ENCODE results near the gene LCN15.

LCN15 gene

DNA sequence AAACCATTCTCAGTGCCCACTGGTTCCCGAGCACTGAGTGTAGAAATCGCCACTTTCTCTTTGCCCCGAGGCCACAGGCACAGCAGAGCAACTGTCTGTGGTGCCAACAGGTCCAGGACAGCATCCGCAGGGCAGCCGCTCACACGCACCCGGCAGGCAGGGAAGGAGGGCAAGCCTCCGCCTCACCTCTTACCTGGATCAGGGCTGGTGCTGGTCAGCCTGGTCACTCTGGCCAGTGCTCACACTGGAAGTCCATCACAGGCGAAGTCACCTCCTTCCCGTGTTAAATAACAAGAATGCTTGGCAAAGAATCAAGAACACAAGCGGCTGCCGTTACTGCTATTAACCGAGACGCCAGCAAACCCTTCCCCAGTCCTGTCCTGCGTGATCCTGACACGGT lies 38.2 kb downstream of the LCN15 start:
- peaks cover 0 to 59% of the 10 kb centered on the region in 2 experiments; a peak in 2 of 3 replicates for H3K36me3 ChIP-seq (ENCODE audit: control insufficient read depth in 2 of 2, insufficient read depth in 1 of 2, low read length in 2 of 2)
- H3K4me1 ChIP-seq (ENCODE audit: control insufficient read depth, insufficient read depth, low read length) = no peaks in the 10 kb centered on the region; the same call in 1 of the 2 replicates
- peak overlapping the region; percentile 71 for H3K27ac ChIP-seq (ENCODE audit: extremely low read depth, low read depth, low read length)
- peak; percentile 83 for TF ChIP-seq SCRT2 (tag by site-specific recombination; IDR thresholded peaks at IDR 0.05)
- 0 out of 2 replicates have a peak, but pooled peaks have one; percentile 13 for TF ChIP-seq PRDM1 (tag by site-specific recombination; IDR thresholded peaks at IDR 0.05)
- TF ChIP-seq ZNF366 (tag by site-specific recombination; conservative IDR thresholded peaks at IDR 0.05) = no peak
- TF ChIP-seq SCRT1 (tag by site-specific recombination; IDR thresholded peaks at IDR 0.05; ENCODE audit: borderline replicate concordance) = peak; percentile 28; the same call in 1 of the 2 replicates
- TF ChIP-seq, protein P1, sequence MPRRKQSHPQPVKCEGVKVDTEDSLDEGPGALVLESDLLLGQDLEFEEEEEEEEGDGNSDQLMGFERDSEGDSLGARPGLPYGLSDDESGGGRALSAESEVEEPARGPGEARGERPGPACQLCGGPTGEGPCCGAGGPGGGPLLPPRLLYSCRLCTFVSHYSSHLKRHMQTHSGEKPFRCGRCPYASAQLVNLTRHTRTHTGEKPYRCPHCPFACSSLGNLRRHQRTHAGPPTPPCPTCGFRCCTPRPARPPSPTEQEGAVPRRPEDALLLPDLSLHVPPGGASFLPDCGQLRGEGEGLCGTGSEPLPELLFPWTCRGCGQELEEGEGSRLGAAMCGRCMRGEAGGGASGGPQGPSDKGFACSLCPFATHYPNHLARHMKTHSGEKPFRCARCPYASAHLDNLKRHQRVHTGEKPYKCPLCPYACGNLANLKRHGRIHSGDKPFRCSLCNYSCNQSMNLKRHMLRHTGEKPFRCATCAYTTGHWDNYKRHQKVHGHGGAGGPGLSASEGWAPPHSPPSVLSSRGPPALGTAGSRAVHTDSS (tag by site-specific recombination; IDR thresholded peaks at IDR 0.05) = no peak
- no peak for TF ChIP-seq ZNF184 (tag by site-specific recombination; IDR thresholded peaks at IDR 0.05)
- TF ChIP-seq KLF16 (tag by site-specific recombination; IDR thresholded peaks at IDR 0.05) = no peak
- TF ChIP-seq ZNF140 (tag by site-specific recombination; IDR thresholded peaks at IDR 0.05) = no peak
- TF ChIP-seq ZNF600 (tag by site-specific recombination; IDR thresholded peaks at IDR 0.05) = peak; percentile 80
- TF ChIP-seq ZNF629 (tag by site-specific recombination; IDR thresholded peaks at IDR 0.05) = no peak
- TF ChIP-seq WT1 (tag by site-specific recombination; IDR thresholded peaks at IDR 0.05) = no peak
- no peak for TF ChIP-seq ZNF548 (tag by site-specific recombination; IDR thresholded peaks at IDR 0.05)
- no peaks in the 10 kb centered on the region for H3K9me3 ChIP-seq (ENCODE audit: control insufficient read depth, insufficient read depth, low read depth, low read length)
- ChIA-PET CTCF (interaction anchor here (0.9 to 1.3 kb wide), 3 partner anchors 10 to 41 kb away, joined by 3 to 5 read pairs (median 5); no protein-coding TSS in a partner anchor), POLR2A (interaction anchor here (1.0 to 4.0 kb wide), 6 partner anchors 9 to 344 kb away, joined by 3 to 79 read pairs (median 9); partner anchors contain the start of genes DIPK1B and SAPCD2)
- no peak overlapping the region; the same call in 1 of the 2 replicates for H3K4me3 ChIP-seq (ENCODE audit: low read depth, low read length)

DNA sequence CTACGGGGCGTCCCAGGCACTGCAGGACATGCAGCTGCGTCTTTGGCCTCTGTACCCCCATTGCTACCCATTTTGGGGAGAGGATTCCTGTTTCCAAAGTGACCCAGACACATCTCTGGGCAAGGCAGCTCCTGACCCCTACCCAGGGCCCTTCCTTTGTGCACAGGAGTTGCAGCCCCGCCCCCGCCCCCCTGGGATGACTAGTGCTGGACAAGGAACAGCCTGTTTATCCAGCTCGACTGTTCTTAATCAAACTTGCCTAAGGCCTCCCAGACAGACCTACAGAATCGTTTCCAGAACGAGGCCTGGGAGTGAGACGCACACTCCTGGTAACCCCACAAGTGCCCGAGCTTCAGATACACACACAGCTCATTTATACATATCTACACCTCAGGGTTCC lies 38.7 kb downstream of the LCN15 start:
- H3K27ac ChIP-seq (ENCODE audit: extremely low read depth, low read depth, low read length) = peak overlapping the region; percentile 71
- no peak overlapping the region for H3K4me3 ChIP-seq (ENCODE audit: low read depth, low read length)
- no peaks in the 10 kb centered on the region; the same call in 1 of the 2 replicates for H3K4me1 ChIP-seq (ENCODE audit: control insufficient read depth, insufficient read depth, low read length)
- peaks cover 0 to 64% of the 10 kb centered on the region in 2 experiments; a peak in 2 of 3 replicates for H3K36me3 ChIP-seq (ENCODE audit: control insufficient read depth in 2 of 2, insufficient read depth in 1 of 2, low read length in 2 of 2)
- no peaks in the 10 kb centered on the region for H3K9me3 ChIP-seq (ENCODE audit: control insufficient read depth, insufficient read depth, low read depth, low read length)
- POLR2A ChIA-PET = interaction anchor here (0.8 to 1.5 kb wide), 4 partner anchors 9 to 345 kb away, joined by 3 to 11 read pairs (median 8); partner anchors contain the start of gene SAPCD2
- CTCF ChIA-PET = interaction anchor here (0.6 to 0.9 kb wide), 5 partner anchors 10 to 338 kb away, joined by 3 to 5 read pairs (median 3); no protein-coding TSS in a partner anchor
- no peak for TF ChIP-seq SCRT1 (tag by site-specific recombination; IDR thresholded peaks at IDR 0.05; ENCODE audit: borderline replicate concordance)
- TF ChIP-seq ZNF555 (tag by site-specific recombination; conservative IDR thresholded peaks at IDR 0.05) = no peak
- TF ChIP-seq, protein P2, sequence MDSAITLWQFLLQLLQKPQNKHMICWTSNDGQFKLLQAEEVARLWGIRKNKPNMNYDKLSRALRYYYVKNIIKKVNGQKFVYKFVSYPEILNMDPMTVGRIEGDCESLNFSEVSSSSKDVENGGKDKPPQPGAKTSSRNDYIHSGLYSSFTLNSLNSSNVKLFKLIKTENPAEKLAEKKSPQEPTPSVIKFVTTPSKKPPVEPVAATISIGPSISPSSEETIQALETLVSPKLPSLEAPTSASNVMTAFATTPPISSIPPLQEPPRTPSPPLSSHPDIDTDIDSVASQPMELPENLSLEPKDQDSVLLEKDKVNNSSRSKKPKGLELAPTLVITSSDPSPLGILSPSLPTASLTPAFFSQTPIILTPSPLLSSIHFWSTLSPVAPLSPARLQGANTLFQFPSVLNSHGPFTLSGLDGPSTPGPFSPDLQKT (IDR thresholded peaks at IDR 0.05; ENCODE audit: borderline replicate concordance, low read depth, low read length) = no peak
- no peak for TF ChIP-seq REPIN1 (tag by site-specific recombination; IDR thresholded peaks at IDR 0.05; ENCODE audit: low read depth)
- TF ChIP-seq, protein P3, sequence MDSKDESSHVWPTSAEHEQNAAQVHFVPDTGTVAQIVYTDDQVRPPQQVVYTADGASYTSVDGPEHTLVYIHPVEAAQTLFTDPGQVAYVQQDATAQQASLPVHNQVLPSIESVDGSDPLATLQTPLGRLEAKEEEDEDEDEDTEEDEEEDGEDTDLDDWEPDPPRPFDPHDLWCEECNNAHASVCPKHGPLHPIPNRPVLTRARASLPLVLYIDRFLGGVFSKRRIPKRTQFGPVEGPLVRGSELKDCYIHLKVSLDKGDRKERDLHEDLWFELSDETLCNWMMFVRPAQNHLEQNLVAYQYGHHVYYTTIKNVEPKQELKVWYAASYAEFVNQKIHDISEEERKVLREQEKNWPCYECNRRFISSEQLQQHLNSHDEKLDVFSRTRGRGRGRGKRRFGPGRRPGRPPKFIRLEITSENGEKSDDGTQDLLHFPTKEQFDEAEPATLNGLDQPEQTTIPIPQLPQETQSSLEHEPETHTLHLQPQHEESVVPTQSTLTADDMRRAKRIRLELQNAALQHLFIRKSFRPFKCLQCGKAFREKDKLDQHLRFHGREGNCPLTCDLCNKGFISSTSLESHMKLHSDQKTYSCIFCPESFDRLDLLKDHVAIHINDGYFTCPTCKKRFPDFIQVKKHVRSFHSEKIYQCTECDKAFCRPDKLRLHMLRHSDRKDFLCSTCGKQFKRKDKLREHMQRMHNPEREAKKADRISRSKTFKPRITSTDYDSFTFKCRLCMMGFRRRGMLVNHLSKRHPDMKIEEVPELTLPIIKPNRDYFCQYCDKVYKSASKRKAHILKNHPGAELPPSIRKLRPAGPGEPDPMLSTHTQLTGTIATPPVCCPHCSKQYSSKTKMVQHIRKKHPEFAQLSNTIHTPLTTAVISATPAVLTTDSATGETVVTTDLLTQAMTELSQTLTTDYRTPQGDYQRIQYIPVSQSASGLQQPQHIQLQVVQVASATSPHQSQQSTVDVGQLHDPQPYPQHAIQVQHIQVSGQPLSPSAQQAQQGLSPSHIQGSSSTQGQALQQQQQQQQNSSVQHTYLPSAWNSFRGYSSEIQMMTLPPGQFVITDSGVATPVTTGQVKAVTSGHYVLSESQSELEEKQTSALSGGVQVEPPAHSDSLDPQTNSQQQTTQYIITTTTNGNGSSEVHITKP (tag by site-specific recombination; IDR thresholded peaks at IDR 0.05) = peak; percentile 54; the same call in 1 of the 2 replicates
- no peak for TF ChIP-seq ZNF19 (tag by site-specific recombination; IDR thresholded peaks at IDR 0.05; ENCODE audit: low read depth)
- TF ChIP-seq ZXDB (tag by site-specific recombination; IDR thresholded peaks at IDR 0.05) = no peak
- TF ChIP-seq ZNF132 (tag by site-specific recombination; IDR thresholded peaks at IDR 0.05; ENCODE audit: borderline replicate concordance) = no peak
- TF ChIP-seq KLF1 (tag by site-specific recombination; IDR thresholded peaks at IDR 0.05) = 0 out of 2 replicates have a peak, but pooled peaks have one; percentile 15
- TF ChIP-seq GLIS1 (tag by site-specific recombination; IDR thresholded peaks at IDR 0.05) = peak; percentile 49; the same call in 1 of the 2 replicates
- no peak for TF ChIP-seq ZNF155 (tag by site-specific recombination; IDR thresholded peaks at IDR 0.05)
- TF ChIP-seq, protein P4, sequence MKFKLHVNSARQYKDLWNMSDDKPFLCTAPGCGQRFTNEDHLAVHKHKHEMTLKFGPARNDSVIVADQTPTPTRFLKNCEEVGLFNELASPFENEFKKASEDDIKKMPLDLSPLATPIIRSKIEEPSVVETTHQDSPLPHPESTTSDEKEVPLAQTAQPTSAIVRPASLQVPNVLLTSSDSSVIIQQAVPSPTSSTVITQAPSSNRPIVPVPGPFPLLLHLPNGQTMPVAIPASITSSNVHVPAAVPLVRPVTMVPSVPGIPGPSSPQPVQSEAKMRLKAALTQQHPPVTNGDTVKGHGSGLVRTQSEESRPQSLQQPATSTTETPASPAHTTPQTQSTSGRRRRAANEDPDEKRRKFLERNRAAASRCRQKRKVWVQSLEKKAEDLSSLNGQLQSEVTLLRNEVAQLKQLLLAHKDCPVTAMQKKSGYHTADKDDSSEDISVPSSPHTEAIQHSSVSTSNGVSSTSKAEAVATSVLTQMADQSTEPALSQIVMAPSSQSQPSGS (tag by site-specific recombination; IDR thresholded peaks at IDR 0.05; ENCODE audit: low read depth) = no peak
- no peak for TF ChIP-seq ZNF530 (tag by site-specific recombination; IDR thresholded peaks at IDR 0.05; ENCODE audit: low read depth)
- TF ChIP-seq, protein P5, sequence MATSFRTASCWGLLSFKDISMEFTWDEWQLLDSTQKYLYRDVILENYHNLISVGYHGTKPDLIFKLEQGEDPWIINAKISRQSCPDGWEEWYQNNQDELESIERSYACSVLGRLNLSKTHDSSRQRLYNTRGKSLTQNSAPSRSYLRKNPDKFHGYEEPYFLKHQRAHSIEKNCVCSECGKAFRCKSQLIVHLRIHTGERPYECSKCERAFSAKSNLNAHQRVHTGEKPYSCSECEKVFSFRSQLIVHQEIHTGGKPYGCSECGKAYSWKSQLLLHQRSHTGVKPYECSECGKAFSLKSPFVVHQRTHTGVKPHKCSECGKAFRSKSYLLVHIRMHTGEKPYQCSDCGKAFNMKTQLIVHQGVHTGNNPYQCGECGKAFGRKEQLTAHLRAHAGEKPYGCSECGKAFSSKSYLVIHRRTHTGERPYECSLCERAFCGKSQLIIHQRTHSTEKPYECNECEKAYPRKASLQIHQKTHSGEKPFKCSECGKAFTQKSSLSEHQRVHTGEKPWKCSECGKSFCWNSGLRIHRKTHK (tag by site-specific recombination; IDR thresholded peaks at IDR 0.05) = no peak
- peak; percentile 76 for TF ChIP-seq ZBTB17 (tag by site-specific recombination; IDR thresholded peaks at IDR 0.05)

All from HEK293 (cell line).